K562 (cell line): ENCODE results near the gene CNOT1.

Experiments
- POLR2A ChIP-seq: fragments of 450-650 bp; conservative IDR thresholded peaks from 2 replicates; pipeline ENCODE4 v1.6.1; 2016
- ZNF140 ChIP-seq: fragments of 250-450 bp; sonication (Bioruptor Pico); IDR thresholded peaks from 2 replicates; pipeline ENCODE4 v1.8.0; 2021; ENCODE audit warnings: moderate library complexity, mild to moderate bottlenecking, inconsistent platforms

GRCh38 chr16:58510776-58511628 lies 118.6 kb downstream of the CNOT1 start:
- TF ChIP-seq POLR2A (no peak), ZNF140 (CRISPR knock-in tag) (no peak)
